Esophagus squamous epithelium (tissue), 4 donors: Measurements from ENCODE around the gene APOA4.

Experiments
- CTCF ChIP-seq, 6 experiments: fragments of 450-650 bp in 4 of 6; fragments of 200-600 bp in 2 of 6; sonication (generic) in 2 of 6; IDR thresholded peaks; one replicate each; pipeline ENCODE4 v1.5.1; 2016 to 2019; ENCODE audit warnings: antibody characterized with exemption in 6 of 6, mild to moderate bottlenecking in 4 of 6, moderate library complexity in 4 of 6
- POLR2A ChIP-seq, 4 donors: fragments of 450-650 bp; IDR thresholded peaks; one replicate each; pipeline ENCODE4 v1.6.1; 2017; ENCODE audit warnings: antibody characterized with exemption in 4 of 4, mild to moderate bottlenecking in 4 of 4, moderate library complexity in 3 of 4

GRCh38 chr11:116774661-116775060 is 48.4 kb downstream of the APOA4 start:
- TF ChIP-seq CTCF (IDR thresholded peaks at IDR 0.05) (no peak), POLR2A (IDR thresholded peaks at IDR 0.05) (no peak)
